GM23338 (cell line): Measurements from ENCODE around the gene TMPRSS9.

Experiments used
- CREB1 ChIP-seq: fragments of 250-450 bp; sonication (Bioruptor Pico); IDR thresholded peaks from 2 replicates; pipeline ENCODE4 v1.5.0; 2020; ENCODE audit warnings: low read depth, mild to moderate bottlenecking, moderate library complexity
- EZH2 ChIP-seq: fragments of 200-600 bp; sonication (generic); IDR thresholded peaks from one replicate; pipeline ENCODE4 v1.8.0; 2017; ENCODE audit warnings: antibody characterized with exemption, mild to moderate bottlenecking, low read depth; ENCODE audit not compliant: unreplicated experiment
- EZH2phosphoT487 ChIP-seq: fragments of 200-600 bp; sonication (generic); IDR thresholded peaks from one replicate; pipeline ENCODE4 v1.8.1; 2018; ENCODE audit warnings: antibody characterized with exemption; ENCODE audit not compliant: unreplicated experiment
- POLR2AphosphoS5 ChIP-seq: IDR thresholded peaks from 2 replicates; pipeline ENCODE4 v1.6.1; 2016; ENCODE audit warnings: antibody characterized with exemption, low read depth
- TF ChIP-seq, protein P1 (sequence below), 2 experiments: fragments of 200-600 bp in 1 of 2; sonication (generic) in 1 of 2; conservative IDR thresholded peaks; 2 replicates each; pipeline versions ENCODE4 v1.5.1 to v1.6.1; 2016 to 2017; ENCODE audit warnings: antibody characterized with exemption in 2 of 2, low read depth in 2 of 2, mild to moderate bottlenecking in 2 of 2, moderate library complexity in 1 of 2

DNA sequence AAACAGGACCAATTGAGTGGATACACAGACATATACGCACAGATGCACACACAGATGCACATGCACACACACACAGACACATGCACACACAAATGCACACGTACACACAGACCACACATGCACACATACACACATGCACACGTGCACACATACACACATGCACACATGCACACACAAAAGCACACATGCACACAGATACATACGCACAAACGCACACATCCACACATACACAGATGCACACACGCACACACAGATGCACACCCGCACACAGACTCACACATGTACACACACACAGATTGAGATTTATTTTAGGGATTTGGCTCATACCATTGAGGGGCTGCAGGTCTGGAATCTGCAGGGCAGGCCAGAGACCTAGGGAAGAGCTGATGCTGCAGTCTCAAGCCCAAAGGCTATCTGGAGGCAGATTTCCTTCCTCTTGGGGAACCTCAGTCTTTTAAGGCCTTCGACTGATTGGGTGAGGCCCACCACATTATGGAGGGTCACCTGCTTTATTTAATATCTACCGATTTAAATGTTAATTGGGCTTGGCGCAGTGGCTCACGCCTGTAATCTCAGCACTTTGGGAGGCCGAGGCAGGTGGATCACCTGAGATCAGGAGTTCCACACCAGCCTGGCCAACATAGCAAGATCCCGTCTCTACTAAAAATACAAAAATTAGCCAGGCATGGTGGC lies 22.6 kb downstream of the TMPRSS9 start:
- TF ChIP-seq, protein P1, sequence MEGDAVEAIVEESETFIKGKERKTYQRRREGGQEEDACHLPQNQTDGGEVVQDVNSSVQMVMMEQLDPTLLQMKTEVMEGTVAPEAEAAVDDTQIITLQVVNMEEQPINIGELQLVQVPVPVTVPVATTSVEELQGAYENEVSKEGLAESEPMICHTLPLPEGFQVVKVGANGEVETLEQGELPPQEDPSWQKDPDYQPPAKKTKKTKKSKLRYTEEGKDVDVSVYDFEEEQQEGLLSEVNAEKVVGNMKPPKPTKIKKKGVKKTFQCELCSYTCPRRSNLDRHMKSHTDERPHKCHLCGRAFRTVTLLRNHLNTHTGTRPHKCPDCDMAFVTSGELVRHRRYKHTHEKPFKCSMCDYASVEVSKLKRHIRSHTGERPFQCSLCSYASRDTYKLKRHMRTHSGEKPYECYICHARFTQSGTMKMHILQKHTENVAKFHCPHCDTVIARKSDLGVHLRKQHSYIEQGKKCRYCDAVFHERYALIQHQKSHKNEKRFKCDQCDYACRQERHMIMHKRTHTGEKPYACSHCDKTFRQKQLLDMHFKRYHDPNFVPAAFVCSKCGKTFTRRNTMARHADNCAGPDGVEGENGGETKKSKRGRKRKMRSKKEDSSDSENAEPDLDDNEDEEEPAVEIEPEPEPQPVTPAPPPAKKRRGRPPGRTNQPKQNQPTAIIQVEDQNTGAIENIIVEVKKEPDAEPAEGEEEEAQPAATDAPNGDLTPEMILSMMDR (conservative IDR thresholded peaks at IDR 0.05; ENCODE audit: low read depth in 2 of 2), result no peak
- TF ChIP-seq EZH2 (no peak), CREB1 (CRISPR knock-in tag) (no peak), POLR2AphosphoS5 (no peak), EZH2phosphoT487 (no peak)
